ENCODE measurements around the gene ALCAM.

Gene ALCAM

GRCh38 chr3:105424412-105425152 lies 57.9 kb downstream of the ALCAM start:
- TF ChIP-seq CTCF (IDR thresholded peaks at IDR 0.05; ENCODE audit: low read length, missing control alignments): no peak
- no peak overlapping the region for H3K4me3 ChIP-seq (replicated peaks; ENCODE audit: low read depth, low read length)
- DNase-seq (ENCODE audit: low read depth): no peak

- TF ChIP-seq CTCF (IDR thresholded peaks at IDR 0.05; ENCODE audit: low read length, missing control alignments): no peak
- no peak overlapping the region for H3K4me3 ChIP-seq (replicated peaks; ENCODE audit: low read depth, low read length)
- no peak for DNase-seq (ENCODE audit: low read depth)
Measured at GRCh38 chr3:105425153-105425502, 58.4 kb downstream of the ALCAM start.

GRCh38 chr3:105427332-105427731 lies 60.6 kb downstream of the ALCAM start:
- no peak for TF ChIP-seq CTCF (IDR thresholded peaks at IDR 0.05; ENCODE audit: low read length, missing control alignments)
- H3K4me3 ChIP-seq (replicated peaks; ENCODE audit: low read depth, low read length): no peak overlapping the region
- DNase-seq (ENCODE audit: low read depth): no peak

GRCh38 chr3:105429034-105429762 lies 62.5 kb downstream of the ALCAM start:
- H3K4me3 ChIP-seq (replicated peaks; ENCODE audit: low read depth, low read length): no peak overlapping the region
- no peak for DNase-seq (ENCODE audit: low read depth)
- no peak for TF ChIP-seq CTCF (IDR thresholded peaks at IDR 0.05; ENCODE audit: low read length, missing control alignments)

- no peak overlapping the region for H3K4me3 ChIP-seq (replicated peaks; ENCODE audit: low read depth, low read length)
- no peak for TF ChIP-seq CTCF (IDR thresholded peaks at IDR 0.05; ENCODE audit: low read length, missing control alignments)
- no peak for DNase-seq (ENCODE audit: low read depth)
Measured at GRCh38 chr3:105430455-105430854, 63.7 kb downstream of the ALCAM start.

- no peak overlapping the region for H3K4me3 ChIP-seq (replicated peaks; ENCODE audit: low read depth, low read length)
- no peak for DNase-seq (ENCODE audit: low read depth)
- no peak for TF ChIP-seq CTCF (IDR thresholded peaks at IDR 0.05; ENCODE audit: low read length, missing control alignments)
Measured at GRCh38 chr3:105431200-105431599, 64.5 kb downstream of the ALCAM start.
